ENCODE measurements around the gene RHBDL3. TPM values are rescaled to one million over a fixed set of nuclear protein-coding genes. Genes with fewer than 3 reads are reported as not detected.

The RHBDL3 gene
- total RNA-seq, 4 donors from 2014 or later: 0.31 to 1.1 (median 0.37) TPM; not detected in 1

DNA sequence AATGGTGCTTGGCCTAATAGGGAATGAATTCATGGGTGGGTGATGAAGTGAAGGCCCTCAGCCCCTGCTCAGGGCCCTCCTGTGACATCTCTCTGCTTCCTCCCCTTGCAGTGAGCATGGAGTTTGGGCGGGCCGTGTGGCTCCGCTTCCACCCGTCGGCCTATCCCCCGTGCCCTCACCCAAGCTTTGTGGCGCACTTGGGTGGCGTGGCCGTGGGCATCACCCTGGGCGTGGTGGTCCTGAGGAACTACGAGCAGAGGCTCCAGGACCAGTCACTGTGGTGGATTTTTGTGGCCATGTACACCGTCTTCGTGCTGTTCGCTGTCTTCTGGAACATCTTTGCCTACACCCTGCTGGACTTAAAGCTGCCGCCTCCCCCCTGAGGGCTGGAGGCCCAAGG lies 55.2 kb downstream of the RHBDL3 start:
- DNase-seq (ENCODE audit: low spot score) (no peak), ATAC-seq (ENCODE audit: low FRiP score) (no peak)
- TF ChIP-seq, protein P1, sequence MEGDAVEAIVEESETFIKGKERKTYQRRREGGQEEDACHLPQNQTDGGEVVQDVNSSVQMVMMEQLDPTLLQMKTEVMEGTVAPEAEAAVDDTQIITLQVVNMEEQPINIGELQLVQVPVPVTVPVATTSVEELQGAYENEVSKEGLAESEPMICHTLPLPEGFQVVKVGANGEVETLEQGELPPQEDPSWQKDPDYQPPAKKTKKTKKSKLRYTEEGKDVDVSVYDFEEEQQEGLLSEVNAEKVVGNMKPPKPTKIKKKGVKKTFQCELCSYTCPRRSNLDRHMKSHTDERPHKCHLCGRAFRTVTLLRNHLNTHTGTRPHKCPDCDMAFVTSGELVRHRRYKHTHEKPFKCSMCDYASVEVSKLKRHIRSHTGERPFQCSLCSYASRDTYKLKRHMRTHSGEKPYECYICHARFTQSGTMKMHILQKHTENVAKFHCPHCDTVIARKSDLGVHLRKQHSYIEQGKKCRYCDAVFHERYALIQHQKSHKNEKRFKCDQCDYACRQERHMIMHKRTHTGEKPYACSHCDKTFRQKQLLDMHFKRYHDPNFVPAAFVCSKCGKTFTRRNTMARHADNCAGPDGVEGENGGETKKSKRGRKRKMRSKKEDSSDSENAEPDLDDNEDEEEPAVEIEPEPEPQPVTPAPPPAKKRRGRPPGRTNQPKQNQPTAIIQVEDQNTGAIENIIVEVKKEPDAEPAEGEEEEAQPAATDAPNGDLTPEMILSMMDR (IDR thresholded peaks at IDR 0.05): no peak

DNA sequence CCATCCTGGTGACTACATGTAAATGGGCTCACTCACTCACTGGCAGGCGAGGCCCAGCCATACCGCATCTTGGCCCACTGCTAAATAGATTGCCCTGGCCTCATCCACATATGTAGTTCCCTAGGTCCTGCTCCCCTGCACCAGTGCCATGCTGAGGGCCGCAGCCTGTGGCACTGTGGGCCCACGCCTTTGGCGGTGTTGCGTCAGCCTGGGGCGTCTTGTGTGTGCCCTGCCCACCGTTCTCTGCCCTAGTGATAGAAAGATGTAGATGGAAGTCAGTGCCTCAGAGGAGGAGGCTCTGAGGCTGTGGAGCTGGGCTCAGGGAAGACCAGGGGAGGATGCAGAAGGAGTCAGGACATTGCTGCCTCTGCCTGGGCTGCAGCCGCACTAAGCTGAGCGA lies 57.4 kb downstream of the RHBDL3 start:
- TF ChIP-seq, protein P1 (IDR thresholded peaks at IDR 0.05): no peak
- ATAC-seq (ENCODE audit: low FRiP score) (no peak), DNase-seq (ENCODE audit: low spot score) (no peak)

DNA sequence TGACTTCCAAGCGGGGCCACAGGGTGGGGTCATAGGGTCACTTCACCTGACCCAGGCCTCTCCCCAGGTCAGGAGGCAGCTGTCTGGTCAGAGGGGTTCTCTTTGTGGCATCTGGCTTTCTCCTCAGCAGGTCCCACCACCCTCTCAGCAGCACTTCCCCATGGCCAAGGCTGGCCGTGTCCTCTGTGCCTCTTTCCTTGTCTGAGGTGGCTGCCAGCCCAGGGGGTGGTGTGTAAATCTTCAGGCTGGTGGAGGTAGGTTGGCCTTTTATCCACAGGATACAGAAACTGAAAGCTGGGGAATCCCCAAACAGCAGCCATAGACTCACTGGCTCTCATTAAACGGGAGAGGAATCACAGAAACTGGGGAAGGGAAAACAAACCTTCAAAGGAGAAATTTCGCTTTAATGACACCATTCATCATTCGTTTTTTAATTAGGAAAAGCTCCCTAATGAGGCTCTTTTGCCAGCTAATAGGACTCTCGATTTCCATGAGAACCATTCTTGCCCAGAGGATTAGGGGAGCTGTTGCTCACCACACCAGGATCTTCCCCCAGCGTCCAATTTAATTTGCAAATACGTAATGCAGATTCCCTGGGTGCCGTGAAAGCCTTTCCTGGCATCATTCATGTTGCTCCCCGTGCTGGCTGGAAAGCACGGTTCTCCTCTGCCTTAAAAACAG lies 58.3 kb downstream of the RHBDL3 start:
- ATAC-seq (ENCODE audit: low FRiP score) (peak; percentile 61), DNase-seq (ENCODE audit: low spot score) (no peak)
- TF ChIP-seq, protein P1 (IDR thresholded peaks at IDR 0.05): no peak

DNA sequence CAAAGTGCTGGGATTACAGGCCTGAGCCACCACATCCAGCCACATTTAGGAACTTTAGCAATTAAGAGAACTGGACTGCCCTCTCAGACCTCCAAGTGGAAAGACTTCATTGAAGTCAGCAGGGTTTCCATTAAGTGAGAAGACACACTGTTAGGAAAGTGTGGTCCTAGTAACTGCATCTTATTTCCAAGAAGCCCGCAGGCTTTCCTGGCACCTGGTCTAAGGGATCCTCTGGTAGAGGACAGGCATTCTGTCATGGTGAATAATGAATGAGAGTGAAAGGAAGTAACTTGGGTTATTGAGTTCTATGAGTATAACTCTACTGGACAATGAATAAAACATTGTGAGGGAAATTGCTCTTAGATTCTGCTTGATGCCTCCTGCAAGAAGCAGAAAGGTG lies 62.3 kb downstream of the RHBDL3 start:
- TF ChIP-seq, protein P1 (IDR thresholded peaks at IDR 0.05): no peak
- ATAC-seq (ENCODE audit: low FRiP score): no peak
- DNase-seq (ENCODE audit: low spot score): no peak

DNA sequence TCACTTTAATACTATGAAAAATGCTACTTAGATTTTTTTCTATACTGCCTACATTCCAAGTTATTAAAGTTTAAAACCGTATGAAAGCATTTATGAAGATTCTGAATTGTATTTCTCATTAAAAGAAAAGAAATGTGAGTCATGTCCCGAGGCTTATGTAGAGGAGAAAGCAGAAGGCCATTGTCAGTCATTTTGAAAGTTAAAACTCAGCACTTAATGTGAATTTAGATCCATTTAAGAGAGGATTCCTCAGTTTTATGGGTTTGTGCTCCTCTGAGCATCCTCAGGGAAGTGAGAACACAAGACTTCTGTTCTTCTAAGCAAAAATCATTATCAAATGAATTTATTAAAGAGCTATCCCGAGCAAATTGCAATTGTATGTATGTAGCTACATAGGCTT lies 64.5 kb downstream of the RHBDL3 start:
- TF ChIP-seq, protein P1 (IDR thresholded peaks at IDR 0.05): no peak
- no peak for ATAC-seq (ENCODE audit: low FRiP score)
- DNase-seq (ENCODE audit: low spot score): no peak

DNA sequence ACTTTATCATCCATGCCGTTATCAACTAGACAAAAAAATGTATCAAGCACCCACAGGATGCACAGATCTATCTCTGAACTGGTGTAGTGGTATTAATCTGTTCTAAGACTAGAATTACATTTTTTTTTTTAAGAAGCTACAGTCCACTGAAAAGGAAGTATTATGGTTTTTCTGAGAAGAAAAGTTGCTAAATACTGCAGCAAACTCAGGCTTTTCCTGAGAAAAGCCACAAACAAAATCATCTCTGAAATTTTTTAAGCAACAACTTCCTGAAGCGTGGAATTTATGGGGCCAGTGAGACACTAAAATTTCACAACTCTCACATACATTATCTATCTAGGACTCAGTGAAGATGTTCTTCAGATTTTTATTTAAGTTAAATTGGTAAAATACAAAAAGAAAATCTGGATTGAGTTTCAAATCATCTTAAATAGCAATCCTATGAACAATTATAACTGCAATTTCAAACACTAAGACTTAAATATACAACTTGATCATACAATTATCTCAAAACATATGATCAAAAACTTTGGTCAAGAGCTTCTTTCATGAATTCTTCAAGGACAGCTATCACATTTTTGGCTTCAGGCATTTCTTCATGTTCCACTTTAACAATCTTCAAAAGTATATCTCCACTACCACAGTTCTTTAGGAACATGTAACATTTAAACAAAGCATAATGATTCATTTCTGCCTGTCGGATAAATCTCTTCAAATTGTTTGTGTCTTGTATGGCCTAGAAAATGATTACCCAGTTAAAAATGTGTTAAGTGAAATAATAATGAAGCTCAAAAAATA lies 65.8 kb downstream of the RHBDL3 start:
- no peak for DNase-seq (ENCODE audit: low spot score)
- TF ChIP-seq, protein P1 (IDR thresholded peaks at IDR 0.05): no peak
- no peak for ATAC-seq (ENCODE audit: low FRiP score)

DNA sequence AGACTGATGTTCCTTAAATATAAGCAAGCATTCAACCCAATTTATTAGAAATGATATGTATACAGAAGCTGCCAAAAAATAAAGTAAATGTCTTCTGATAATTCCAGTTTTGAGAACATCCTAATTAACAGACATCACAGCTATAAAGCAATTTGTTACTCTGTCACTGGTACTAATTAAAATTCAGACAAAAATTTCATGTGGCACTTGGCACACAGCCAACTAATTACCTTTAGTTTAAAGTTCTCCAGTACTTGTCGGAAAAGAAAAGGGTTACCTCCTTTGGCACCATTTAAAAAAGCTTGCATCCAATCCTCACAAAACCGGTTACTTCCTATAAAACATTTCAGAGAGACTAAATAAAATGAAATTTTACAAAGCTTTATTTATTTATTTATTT lies 67.6 kb downstream of the RHBDL3 start:
- ATAC-seq (ENCODE audit: low FRiP score) (no peak), DNase-seq (ENCODE audit: low spot score) (no peak)
- TF ChIP-seq, protein P1 (IDR thresholded peaks at IDR 0.05): no peak
